SK-N-MC (cell line): Measurements from ENCODE around the gene LRRC4B.

Source experiments
- EZH2 ChIP-seq: fragments of 200-600 bp; sonication (generic); IDR thresholded peaks from one replicate; pipeline ENCODE4 v1.6.1; 2017; ENCODE audit warnings: antibody characterized with exemption
- FOXP2 ChIP-seq: optimal IDR thresholded peaks from 2 replicates; pipeline ENCODE3; 2011; ENCODE audit warnings: mild to moderate bottlenecking, moderate library complexity; ENCODE audit not compliant: insufficient read depth; ENCODE audit errors: extremely low read length, control extremely low read depth
- POLR2AphosphoS5 ChIP-seq: IDR thresholded peaks from 2 replicates; pipeline ENCODE4 v1.6.1; 2012; ENCODE audit warnings: mild to moderate bottlenecking, low read depth, low read length, borderline replicate concordance

- no peak for TF ChIP-seq POLR2AphosphoS5
- no peak for TF ChIP-seq EZH2
- TF ChIP-seq FOXP2: no peak
Measured at GRCh38 chr19:50558449-50558848, 9.8 kb downstream of the LRRC4B start.
